HG03108 (cell line): ENCODE results near the gene TNNT3.
"Not testable (repeated sequence)": the region's sequence is repeated elsewhere in the genome, so short reads cannot be mapped to it uniquely, and the experiment has no call there.

Experiments
- ATAC-seq: cut with Tn5 transposase; IDR thresholded peaks from one replicate; pipeline ENCODE4 v1.9.1; 2021; ENCODE audit warnings: moderate library complexity; ENCODE audit not compliant: unreplicated experiment

Gene TNNT3

GRCh38 chr11:1931341-1932104 lies 12.0 kb downstream of the TNNT3 start:
- ATAC-seq: no peak

- no peak for ATAC-seq
Measured at GRCh38 chr11:1932105-1932480, 12.6 kb downstream of the TNNT3 start.

GRCh38 chr11:1932681-1933080 lies 13.2 kb downstream of the TNNT3 start:
- ATAC-seq: no peak

- ATAC-seq: no peak
Measured at GRCh38 chr11:1933416-1934334, 14.2 kb downstream of the TNNT3 start.

- ATAC-seq: no peak
Measured at GRCh38 chr11:1934335-1935155, 15.0 kb downstream of the TNNT3 start.

GRCh38 chr11:1935156-1936071 lies 15.9 kb downstream of the TNNT3 start:
- ATAC-seq: no peak

GRCh38 chr11:1936072-1936780 lies 16.7 kb downstream of the TNNT3 start:
- ATAC-seq: no peak

- no peak for ATAC-seq
Measured at GRCh38 chr11:1936781-1937615, 17.5 kb downstream of the TNNT3 start.

- ATAC-seq: no peak
Measured at GRCh38 chr11:1937616-1938342, 18.3 kb downstream of the TNNT3 start.

GRCh38 chr11:1938343-1939005 lies 19.0 kb downstream of the TNNT3 start:
- no peak for ATAC-seq

GRCh38 chr11:1939006-1939625 lies 19.6 kb downstream of the TNNT3 start:
- ATAC-seq: no peak

GRCh38 chr11:1939788-1940187 lies 20.3 kb downstream of the TNNT3 start:
- ATAC-seq: not testable (repeated sequence)

- no peak for ATAC-seq
Measured at GRCh38 chr11:1942558-1943260, 23.2 kb downstream of the TNNT3 start.

GRCh38 chr11:1943576-1943975 lies 24.1 kb downstream of the TNNT3 start:
- ATAC-seq: no peak

GRCh38 chr11:1943977-1944376 lies 24.5 kb downstream of the TNNT3 start:
- no peak for ATAC-seq

- no peak for ATAC-seq
Measured at GRCh38 chr11:1946812-1947484, 27.4 kb downstream of the TNNT3 start, which contains the start of gene MRPL23. MRPL23 (plus strand) TSS chr11:1947332; CDS start chr11:1947363, 31 bp downstream.
